Endothelial cell (in vitro differentiated cells): ENCODE measurements around the gene PTCRA. TPM values are rescaled to one million over a fixed set of nuclear protein-coding genes. Genes with fewer than 3 reads are reported as not detected.
A peak's percentile ranks its signal among the peaks of the same experiment; 100 is the strongest.

ENCODE experiments used
- DNase-seq: peaks from one replicate; pipeline ENCODE4 v3.0.0; 2021; ENCODE audit warnings: low spot score
- H3K27ac Mint-ChIP-seq: one replicate; pipeline ENCODE4 v1.8.0; 2021; ENCODE audit warnings: mixed read lengths, inconsistent platforms; ENCODE audit not compliant: unreplicated experiment
- H3K27me3 Mint-ChIP-seq: one replicate; pipeline ENCODE4 v1.8.0; 2021; ENCODE audit warnings: mild to moderate bottlenecking, moderate library complexity, mixed read lengths, inconsistent platforms; ENCODE audit not compliant: unreplicated experiment
- H3K36me3 Mint-ChIP-seq: one replicate; pipeline ENCODE4 v1.8.0; 2021; ENCODE audit warnings: mild to moderate bottlenecking, low read depth, mixed read lengths, inconsistent platforms; ENCODE audit not compliant: unreplicated experiment
- H3K4me1 Mint-ChIP-seq: one replicate; pipeline ENCODE4 v1.8.0; 2021; ENCODE audit warnings: mild to moderate bottlenecking, mixed read lengths, inconsistent platforms; ENCODE audit not compliant: unreplicated experiment
- H3K4me3 Mint-ChIP-seq: one replicate; pipeline ENCODE4 v1.8.0; 2021; ENCODE audit warnings: mild to moderate bottlenecking, mixed read lengths, inconsistent platforms; ENCODE audit not compliant: unreplicated experiment
- H3K9me3 Mint-ChIP-seq: one replicate; pipeline ENCODE4 v1.8.0; 2021; ENCODE audit warnings: mixed read lengths, inconsistent platforms; ENCODE audit not compliant: unreplicated experiment
- CTCF ChIP-seq: fragments of 200-600 bp; sonication (generic); IDR thresholded peaks from one replicate; pipeline ENCODE4 v1.5.0; 2021; ENCODE audit warnings: antibody characterized with exemption; ENCODE audit not compliant: unreplicated experiment
- total RNA-seq: library from RNA; stranded (reverse); fragmentation: NEBNext Ultra II Directional; extraction: Animal tissue kit (Norgen Biotek cat#: 25700); gene quantifications from one replicate; pipeline ENCODE4 v1.2.1, GENCODE V29; 2021; ENCODE audit not compliant: unreplicated experiment

PTCRA gene
- total RNA-seq, 1 donor from 2014 or later, result not detected

GRCh38 chr6:42909835-42910234, 6.0 kb upstream of the PTCRA start:
- no peak for TF ChIP-seq CTCF
- Mint-ChIP-seq H3K9me3 (no peaks in the 10 kb centered on the region), H3K27me3 (peaks cover 2% of the 10 kb centered on the region), H3K4me3 (no peak overlapping the region), H3K27ac (no peak overlapping the region), H3K4me1 (peaks cover 4% of the 10 kb centered on the region), H3K36me3 (no peaks in the 10 kb centered on the region)
- DNase-seq, result no peak

GRCh38 chr6:42911171-42912021, 4.5 kb upstream of the PTCRA start:
- no peak for TF ChIP-seq CTCF
- H3K9me3 Mint-ChIP-seq, result no peaks in the 10 kb centered on the region
- peaks cover 4% of the 10 kb centered on the region for H3K4me1 Mint-ChIP-seq
- H3K36me3 Mint-ChIP-seq, result no peaks in the 10 kb centered on the region
- H3K27me3 Mint-ChIP-seq, result peaks cover 2% of the 10 kb centered on the region
- H3K27ac Mint-ChIP-seq, result peak overlapping the region; percentile 87
- H3K4me3 Mint-ChIP-seq, result peak overlapping the region; percentile 89
- peak; percentile 55 for DNase-seq

- peaks cover 4% of the 10 kb centered on the region for H3K4me1 Mint-ChIP-seq
- H3K27me3 Mint-ChIP-seq, result peaks cover 2% of the 10 kb centered on the region
- H3K9me3 Mint-ChIP-seq, result no peaks in the 10 kb centered on the region
- no peak for DNase-seq
- no peak overlapping the region for H3K4me3 Mint-ChIP-seq
- H3K27ac Mint-ChIP-seq, result no peak overlapping the region
- no peak for TF ChIP-seq CTCF
- no peaks in the 10 kb centered on the region for H3K36me3 Mint-ChIP-seq
These were observed 1.3 kb upstream of the PTCRA start for GRCh38 chr6:42914546-42914945.

- Mint-ChIP-seq H3K27me3 (peaks cover 1% of the 10 kb centered on the region), H3K27ac (no peak overlapping the region), H3K4me3 (no peak overlapping the region), H3K4me1 (peaks cover under 1% of the 10 kb centered on the region), H3K36me3 (no peaks in the 10 kb centered on the region), H3K9me3 (no peaks in the 10 kb centered on the region)
- DNase-seq, result no peak
- no peak for TF ChIP-seq CTCF
These were observed 435 bp downstream of the PTCRA start for GRCh38 chr6:42916288-42916687.

- Mint-ChIP-seq H3K27me3 (peaks cover 3% of the 10 kb centered on the region), H3K36me3 (no peaks in the 10 kb centered on the region), H3K27ac (peak overlapping the region; percentile 64), H3K9me3 (no peaks in the 10 kb centered on the region), H3K4me3 (no peak overlapping the region), H3K4me1 (peaks cover 9% of the 10 kb centered on the region)
- DNase-seq, result no peak
- TF ChIP-seq CTCF, result no peak
These were observed 5.9 kb downstream of the PTCRA start for GRCh38 chr6:42921801-42922200.
